SKM-1 (cell line): ENCODE data around the gene ABCC3.

Experiments used
- DNase-seq: peaks from one replicate; lab custom pipeline; 2025; ENCODE audit not compliant: unreplicated experiment; lab: John Stamatoyannopoulos, UW

Gene ABCC3

GRCh38 chr17:50683434-50684287 is 49.0 kb downstream of the ABCC3 start:
- no peak for DNase-seq

GRCh38 chr17:50684288-50684611 is 49.6 kb downstream of the ABCC3 start:
- DNase-seq = no peak

GRCh38 chr17:50684612-50685333 is 50.1 kb downstream of the ABCC3 start:
- DNase-seq = no peak

GRCh38 chr17:50685334-50685665 is 50.6 kb downstream of the ABCC3 start:
- DNase-seq = no peak

- no peak for DNase-seq
These were observed 51.2 kb downstream of the ABCC3 start for GRCh38 chr17:50685691-50686493.

- DNase-seq = no peak
These were observed 52.0 kb downstream of the ABCC3 start for GRCh38 chr17:50686494-50687199.

GRCh38 chr17:50687200-50688066 is 52.8 kb downstream of the ABCC3 start:
- no peak for DNase-seq

GRCh38 chr17:50688245-50688644 is 53.6 kb downstream of the ABCC3 start:
- DNase-seq = no peak

- DNase-seq = no peak
These were observed 54.6 kb downstream of the ABCC3 start for GRCh38 chr17:50689251-50689650.

GRCh38 chr17:50689956-50690886 is 55.5 kb downstream of the ABCC3 start:
- no peak for DNase-seq

GRCh38 chr17:50690887-50691549 is 56.3 kb downstream of the ABCC3 start:
- DNase-seq = no peak

GRCh38 chr17:50691550-50692447 is 57.1 kb downstream of the ABCC3 start:
- DNase-seq = no peak

- DNase-seq = no peak
These were observed 57.9 kb downstream of the ABCC3 start for GRCh38 chr17:50692448-50693035.

GRCh38 chr17:50693036-50693682 is 58.5 kb downstream of the ABCC3 start:
- no peak for DNase-seq

GRCh38 chr17:50696365-50696879 is 61.7 kb downstream of the ABCC3 start:
- no peak for DNase-seq

- DNase-seq = no peak
These were observed 62.4 kb downstream of the ABCC3 start for GRCh38 chr17:50697062-50697461.
